HL-60/S4 treated with retinoic acid at 250 ng/mL for 4 days and 3 days (cell line): ENCODE data around the gene ZNF474.

ENCODE experiments used
- in situ Hi-C: fragments of 300-500 bp; cut with MboI; formaldehyde crosslinking; loops from 2 replicates; pipeline ENCODE4 v1.7.0; 2022; ENCODE audit warnings: low sequenced_read_pairs

ZNF474 gene

GRCh38 chr5:122152266-122152900 lies 23.0 kb downstream of the ZNF474 start:
- in situ Hi-C loops, result no loop called here

- in situ Hi-C loops, result no loop called here
These were observed 23.9 kb downstream of the ZNF474 start for GRCh38 chr5:122153230-122153629.

GRCh38 chr5:122153774-122154173 lies 24.4 kb downstream of the ZNF474 start:
- in situ Hi-C loops, result no loop called here

GRCh38 chr5:122154491-122154890 lies 25.1 kb downstream of the ZNF474 start:
- in situ Hi-C loops, result no loop called here

DNA sequence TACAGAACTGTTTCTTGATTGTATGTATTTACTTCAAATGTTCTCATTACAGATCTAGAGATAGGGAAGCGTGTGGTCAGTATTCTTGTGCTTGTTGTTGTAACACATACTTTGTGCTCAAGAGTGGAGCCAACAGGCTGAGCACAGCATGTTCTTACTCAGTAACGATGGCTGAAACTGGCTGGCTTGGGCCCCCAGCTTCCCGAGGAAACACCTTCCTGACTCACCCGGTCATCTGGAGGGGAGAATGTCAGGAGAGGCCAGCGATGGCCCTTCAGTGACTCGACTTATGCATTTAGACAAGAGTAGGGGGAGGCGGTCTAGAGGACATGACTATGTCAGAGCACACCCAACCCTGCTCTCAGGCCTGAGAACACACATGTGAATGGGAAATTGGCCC lies 25.6 kb downstream of the ZNF474 start:
- in situ Hi-C loops, result no loop called here

- in situ Hi-C loops, result no loop called here
These were observed 26.2 kb downstream of the ZNF474 start for GRCh38 chr5:122155546-122155945.

DNA sequence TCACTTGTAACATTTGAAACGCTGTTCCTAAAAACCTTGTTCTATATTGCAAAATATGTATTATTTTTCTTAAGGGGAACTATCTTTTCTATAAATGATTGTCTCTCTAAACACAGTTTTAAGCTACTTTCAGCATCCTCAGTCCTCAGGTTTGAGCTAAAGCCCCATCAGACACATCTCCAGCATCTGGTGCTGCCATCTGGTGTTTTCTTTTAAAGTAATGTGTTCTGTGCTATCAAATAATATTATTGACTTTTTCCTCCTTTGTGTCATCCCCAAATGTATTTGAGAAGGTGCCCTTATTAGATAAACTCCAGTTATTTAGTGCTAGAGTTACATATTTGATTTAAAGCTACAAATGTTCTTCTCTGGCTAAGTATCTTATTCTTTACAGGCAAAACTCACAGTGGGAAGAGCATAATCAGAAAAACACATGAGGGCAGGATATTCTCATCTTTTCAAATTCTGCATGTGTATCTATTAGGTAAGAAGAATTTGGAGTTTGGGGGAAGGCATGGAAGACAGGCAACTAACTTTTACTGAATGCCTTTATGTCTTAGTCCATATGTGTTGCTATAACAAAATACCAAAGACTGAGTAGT lies 27.5 kb downstream of the ZNF474 start:
- in situ Hi-C loops, result no loop called here

GRCh38 chr5:122162100-122162638 lies 32.8 kb downstream of the ZNF474 start:
- in situ Hi-C loops, result no loop called here

DNA sequence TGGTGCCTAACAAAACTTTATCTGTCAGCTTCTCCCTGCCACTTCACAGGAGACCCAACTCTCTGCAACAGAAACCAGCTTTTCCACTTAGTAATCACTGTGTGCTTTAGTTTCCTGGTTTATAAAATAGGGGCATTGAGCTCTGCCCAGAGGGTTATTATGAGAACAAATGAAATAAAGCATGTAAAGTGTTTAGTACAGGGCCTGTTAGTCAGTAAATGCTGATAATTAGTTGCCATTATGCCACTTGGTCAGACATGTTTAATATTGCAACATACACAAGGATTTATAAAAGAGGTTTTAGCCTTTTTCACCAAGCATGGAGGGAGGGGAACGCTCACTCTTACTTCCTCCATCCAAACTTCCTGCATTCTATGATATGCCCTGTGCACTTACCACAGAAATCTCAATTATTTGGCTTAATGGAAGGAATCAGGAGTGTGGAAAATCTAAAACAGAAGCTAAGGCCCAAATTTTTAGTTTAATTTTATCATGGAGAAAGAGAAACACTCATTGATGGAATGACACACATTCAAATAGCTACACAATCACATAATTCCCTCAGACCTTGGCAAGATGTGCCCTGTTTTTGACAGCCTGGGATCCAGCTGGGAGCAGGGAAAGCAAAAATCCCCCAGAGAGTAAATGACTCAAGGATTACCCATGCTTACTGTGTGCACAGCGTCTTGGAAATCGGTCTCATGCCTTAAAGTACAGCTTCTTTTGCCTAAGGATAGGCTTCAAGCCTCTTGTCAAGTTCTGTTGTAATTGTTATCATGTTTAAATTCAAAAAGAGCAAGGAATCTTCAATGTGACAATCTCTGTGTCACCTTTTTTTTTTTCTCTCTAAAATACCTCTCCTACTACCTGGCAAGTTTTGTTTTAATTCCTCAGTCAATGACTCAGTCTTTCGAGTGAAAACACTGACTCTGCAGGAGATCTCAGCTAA lies 34.0 kb downstream of the ZNF474 start:
- in situ Hi-C loops, result no loop called here

GRCh38 chr5:122164070-122164435 lies 34.7 kb downstream of the ZNF474 start:
- in situ Hi-C loops, result no loop called here

GRCh38 chr5:122164831-122165558 lies 35.6 kb downstream of the ZNF474 start:
- in situ Hi-C loops, result no loop called here

GRCh38 chr5:122165559-122166078 lies 36.3 kb downstream of the ZNF474 start:
- in situ Hi-C loops, result no loop called here

- in situ Hi-C loops, result no loop called here
These were observed 40.2 kb downstream of the ZNF474 start for GRCh38 chr5:122169350-122170103.

GRCh38 chr5:122170620-122171019 lies 41.3 kb downstream of the ZNF474 start:
- in situ Hi-C loops, result no loop called here

DNA sequence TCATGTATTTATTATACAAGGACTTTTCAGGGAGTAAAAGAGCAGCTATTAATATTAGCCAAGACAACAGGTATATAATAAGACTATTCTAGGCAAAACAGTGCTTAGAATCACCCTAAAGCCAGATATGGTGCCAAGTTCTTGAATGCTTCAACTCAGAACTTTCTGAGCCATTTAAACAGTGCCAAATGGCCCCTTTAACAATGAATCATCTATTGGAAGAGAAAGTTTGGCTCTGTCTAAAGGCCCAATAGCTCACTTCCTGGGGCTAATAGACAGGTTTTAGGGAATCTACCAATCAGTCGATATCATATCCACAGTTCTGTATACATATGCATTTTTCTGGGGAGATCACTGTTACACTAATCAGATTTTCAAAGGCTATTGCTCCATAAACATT lies 42.9 kb downstream of the ZNF474 start:
- in situ Hi-C loops, result no loop called here

DNA sequence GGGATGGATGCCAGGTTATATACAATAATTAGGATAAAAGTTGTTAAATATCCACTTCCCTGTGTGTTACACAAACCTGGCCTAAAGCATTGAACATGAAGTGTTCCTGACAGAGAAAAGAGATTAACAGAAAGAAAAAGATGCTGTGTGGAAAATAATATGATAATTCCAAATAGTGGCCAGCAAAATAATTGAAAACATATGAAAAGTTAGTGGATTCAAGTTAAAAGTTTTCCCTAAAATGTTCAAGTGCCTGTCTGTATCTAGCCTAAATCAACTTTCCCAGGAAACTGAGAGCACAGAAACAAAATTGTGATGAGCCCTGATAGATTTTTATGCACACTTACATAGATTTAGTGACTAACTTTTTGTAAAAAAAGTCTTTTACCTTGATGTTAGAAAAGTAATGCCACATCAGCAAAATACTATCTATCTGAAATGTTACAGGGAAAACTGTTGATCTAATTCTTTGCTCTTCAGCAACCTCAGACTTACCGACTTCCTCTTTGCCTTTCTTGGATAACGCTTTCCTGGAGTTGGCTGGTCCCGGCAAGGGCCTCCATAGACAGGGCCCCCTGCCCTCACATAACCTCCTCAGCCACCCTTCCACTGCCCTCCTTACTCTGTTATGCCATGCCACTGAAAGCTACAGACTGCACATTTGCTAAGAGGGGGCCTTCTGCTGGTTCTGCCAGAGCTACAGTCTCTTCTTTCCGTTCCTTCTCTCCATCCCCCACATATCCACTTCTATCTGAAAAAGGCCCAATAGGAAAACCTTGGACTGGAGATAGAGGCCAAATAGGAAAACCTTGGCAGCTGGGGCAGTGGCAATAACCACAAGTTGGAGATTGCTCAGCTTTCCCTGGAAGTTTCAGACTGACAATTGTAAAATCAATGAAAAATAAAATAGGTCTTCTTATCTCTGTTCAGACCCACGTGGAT lies 44.4 kb downstream of the ZNF474 start:
- in situ Hi-C loops, result no loop called here

DNA sequence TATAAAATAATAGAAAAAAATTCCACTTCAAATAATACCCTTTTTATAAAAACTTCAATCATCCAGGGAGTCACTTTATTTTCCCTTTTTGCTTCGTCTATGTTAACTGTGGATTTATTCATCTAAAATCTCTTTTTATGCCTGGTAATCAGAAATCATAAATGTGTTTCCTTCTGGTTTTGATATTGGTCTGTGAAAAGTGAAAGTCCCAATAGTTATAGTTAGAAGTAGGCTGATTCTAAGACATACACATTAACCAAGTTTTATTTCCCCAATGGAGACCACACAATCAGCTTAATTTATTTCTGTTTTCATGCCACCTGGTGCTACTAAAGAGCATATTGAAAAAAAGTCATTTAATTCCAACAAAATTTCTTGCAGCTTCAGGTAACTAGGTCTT lies 45.7 kb downstream of the ZNF474 start:
- in situ Hi-C loops, result no loop called here

DNA sequence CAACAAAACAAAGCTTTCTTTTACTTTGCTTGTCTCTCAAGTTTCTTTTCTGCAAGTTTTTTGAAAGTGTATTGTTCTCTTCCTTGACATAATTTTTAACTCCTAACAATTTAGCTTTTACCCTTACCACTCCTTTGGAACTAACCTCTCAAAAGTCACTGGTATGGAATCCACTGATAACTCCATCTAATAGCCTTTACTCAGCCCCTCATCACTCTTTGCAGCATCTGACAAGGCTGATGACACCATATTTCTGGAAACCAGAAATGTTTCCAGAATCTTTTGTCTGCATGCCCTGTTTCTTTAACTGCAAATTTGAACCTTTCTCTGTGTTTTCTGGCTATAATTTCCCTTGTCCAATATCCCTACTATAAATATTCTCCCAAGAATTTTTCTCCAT lies 46.5 kb downstream of the ZNF474 start:
- in situ Hi-C loops, result no loop called here

DNA sequence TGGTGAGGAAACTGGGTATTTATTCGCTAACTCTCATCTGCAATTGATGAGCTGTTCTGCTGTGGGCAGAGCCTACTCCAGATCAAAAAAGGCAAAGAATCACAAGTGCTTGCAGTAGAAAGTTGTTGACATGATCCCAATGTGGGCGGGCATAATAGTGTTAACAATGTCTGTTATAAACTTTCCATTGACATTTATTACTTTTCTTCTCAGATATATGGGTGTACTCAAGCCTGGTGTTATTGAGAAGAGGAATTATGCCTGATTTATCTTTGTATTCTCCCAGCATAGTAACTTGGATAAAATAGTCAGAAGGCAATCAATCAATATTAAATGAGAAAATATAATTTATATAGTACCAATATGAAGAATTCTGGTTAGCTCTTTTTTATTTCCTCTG lies 47.8 kb downstream of the ZNF474 start:
- in situ Hi-C loops, result no loop called here
